Measurements from ENCODE around the gene C3orf33. TPM values are rescaled to one million over a fixed set of nuclear protein-coding genes. Genes with fewer than 3 reads are reported as not detected.

The C3orf33 gene
- total and polyA plus RNA-seq, 2 of the 13 experiments (the other 11 are each of a cell fraction or from before 2014, with no cell fraction given) = 9.2 to 12.6 TPM

GRCh38 chr3:155854141-155854940 is 48.3 kb upstream of the C3orf33 start, which contains the start of gene SLC33A1 (continued):
- TF ChIP-seq ZNF512 (CRISPR knock-in tag; IDR thresholded peaks at IDR 0.05) (no peak), SP1 (IDR thresholded peaks at IDR 0.05) (no peak), SP1 (CRISPR knock-in tag; IDR thresholded peaks at IDR 0.05) (peak; percentile 92)

GRCh38 chr3:155853214-155854140 is 47.4 kb upstream of the C3orf33 start:
- Histone ChIP-seq H2AFZ (ENCODE audit: low read length) (no peak overlapping the region), H3K4me2 (ENCODE audit: low read depth, low read length) (peak overlapping the region; percentile 71), H4K20me1 (ENCODE audit: insufficient read depth, low read length) (peaks cover 6% of the 10 kb centered on the region; the same call in 1 of the 2 replicates), H3K4me1 (ENCODE audit: insufficient read depth, low read length) (peaks cover 44% of the 10 kb centered on the region), H3K79me2 (ENCODE audit: insufficient read depth, low read length) (peaks cover 39% of the 10 kb centered on the region), H3K9ac (ENCODE audit: insufficient read depth, low read depth, low read length) (peak overlapping the region; percentile 87), H3K27ac (ENCODE audit: extremely low read length, insufficient read depth, low read length) (peak overlapping the region; percentile 84), H3K9me3 (ENCODE audit: low read length) (no peaks in the 10 kb centered on the region), H3K4me3 (replicated peaks in 1 of 3; ENCODE audit: insufficient read depth in 1 of 3, low read depth in 2 of 3, low read length in 3 of 3) (peak overlapping the region; percentile 78 to 98 (median 89)), H3K27me3 (ENCODE audit: control insufficient read depth in 1 of 2, insufficient read depth in 2 of 2, low read length in 2 of 2) (no peaks in the 10 kb centered on the region; a peak in 1 of 5 replicates), H3K36me3 (replicated peaks in 1 of 2; ENCODE audit: control insufficient read depth in 1 of 2, insufficient read depth in 2 of 2, low read length in 2 of 2) (no peaks in the 10 kb centered on the region; a peak in 1 of 5 replicates)
- FAIRE-seq (no peak), ATAC-seq (peak; percentile 70), DNase-seq (ENCODE audit: low spot score) (peak; percentile 36)
- no TSS peak for BruUV-seq (replicated peaks)
- POLR2A ChIA-PET = interaction anchor here (0.6 to 2.9 kb wide), 6 partner anchors 8 to 115 kb away, joined by 3 to 23 read pairs (median 6); partner anchors contain the start of genes C3orf33 and GMPS
- WGBS (ENCODE audit: low lambda C conversion rate) = 0% methylated on average over 23 of the region's 45 CpGs
- in situ Hi-C loops (cut with HindIII; ENCODE audit: extremely low pct_ligation_motif_present, low pct_unique_long_range_greater_than_20kb) = no loop called here
- intact Hi-C loops (cut with micrococcal nuclease; ENCODE audit: unreplicated experiment) = loop anchor here (1.0 to 10.0 kb wide), 4 partner anchors 17 to 469 kb away; partner anchors contain the start of genes C3orf33, GMPS and PLCH1
- CTCF ChIA-PET (ENCODE audit: low intra/inter-chr PET ratio, low total read pairs) = no interaction called here
- TF ChIP-seq AGO2 (optimal IDR thresholded peaks at IDR 0.05; ENCODE audit: low read depth, low read length) (peak; percentile 62), EED (CRISPR knock-in tag; IDR thresholded peaks at IDR 0.05) (0 out of 2 replicates have a peak, but pooled peaks have one; percentile 2), ESRRA (CRISPR knock-in tag; IDR thresholded peaks at IDR 0.05; ENCODE audit: low read depth) (no peak), ISL2 (CRISPR knock-in tag; IDR thresholded peaks at IDR 0.05) (no peak), SAFB2 (CRISPR knock-in tag; IDR thresholded peaks at IDR 0.05; ENCODE audit: borderline replicate concordance, low read depth) (0 out of 2 replicates have a peak, but pooled peaks have one; percentile 5), ZNF180 (CRISPR knock-in tag; IDR thresholded peaks at IDR 0.05; ENCODE audit: borderline replicate concordance, low read depth) (0 out of 2 replicates have a peak, but pooled peaks have one; percentile 18), ELF4 (CRISPR knock-in tag; IDR thresholded peaks at IDR 0.05; ENCODE audit: borderline replicate concordance) (0 out of 2 replicates have a peak, but pooled peaks have one; percentile 6), ZNF354B (CRISPR knock-in tag; IDR thresholded peaks at IDR 0.05) (no peak), ZNF367 (CRISPR knock-in tag; IDR thresholded peaks at IDR 0.05; ENCODE audit: borderline replicate concordance) (no peak), KDM2A (CRISPR knock-in tag; IDR thresholded peaks at IDR 0.05; ENCODE audit: borderline replicate concordance, low read depth) (no peak), HNRNPL (IDR thresholded peaks at IDR 0.05; ENCODE audit: low read depth, low read length) (0 out of 2 replicates have a peak, but pooled peaks have one; percentile 13), ZNF703 (CRISPR knock-in tag; IDR thresholded peaks at IDR 0.05; ENCODE audit: borderline replicate concordance) (0 out of 2 replicates have a peak, but pooled peaks have one; percentile 8), PITX1 (CRISPR knock-in tag; IDR thresholded peaks at IDR 0.05) (no peak), ZUFSP (CRISPR knock-in tag; IDR thresholded peaks at IDR 0.05; ENCODE audit: borderline replicate concordance) (no peak)

Data from HepG2 (cell line).